ENCODE measurements around the gene PRR3. TPM values are rescaled to one million over a fixed set of nuclear protein-coding genes. Genes with fewer than 3 reads are reported as not detected.

Gene PRR3
- total and polyA plus RNA-seq, 2 of the 13 experiments (the other 11 are each of a cell fraction or from before 2014, with no cell fraction given): 14.6 to 21.2 TPM

- TF ChIP-seq ZSCAN31 (CRISPR knock-in tag; IDR thresholded peaks at IDR 0.05; ENCODE audit: low read depth): peak; percentile 94
- TF ChIP-seq NR2F2 (IDR thresholded peaks at IDR 0.05; ENCODE audit: borderline replicate concordance, low read depth): peak; percentile 54; the same call in 1 of the 2 replicates
- no peak for TF ChIP-seq RCOR2 (CRISPR knock-in tag; IDR thresholded peaks at IDR 0.05)
- TF ChIP-seq MAFK (conservative IDR thresholded peaks at IDR 0.05 in 1 of 2, IDR thresholded peaks at IDR 0.05 in 1 of 2; ENCODE audit: low read length in 2 of 2): no peak
- peak; percentile 96 for TF ChIP-seq KDM5A (IDR thresholded peaks at IDR 0.05; ENCODE audit: borderline replicate concordance, low read length)
- peak; percentile 92 for TF ChIP-seq GMEB1 (CRISPR knock-in tag; IDR thresholded peaks at IDR 0.05; ENCODE audit: borderline replicate concordance)
- no peak for TF ChIP-seq ARNT (IDR thresholded peaks at IDR 0.05)
- no peak for TF ChIP-seq NFRKB (IDR thresholded peaks at IDR 0.05)
- peak; percentile 79; the same call in 1 of the 2 replicates for TF ChIP-seq MEIS2 (CRISPR knock-in tag; IDR thresholded peaks at IDR 0.05)
- no peak; the same call in 1 of the 2 replicates for TF ChIP-seq GLMP (CRISPR knock-in tag; IDR thresholded peaks at IDR 0.05; ENCODE audit: borderline replicate concordance)
- TF ChIP-seq ZHX1 (CRISPR knock-in tag; IDR thresholded peaks at IDR 0.05; ENCODE audit: low read depth): peak; percentile 88; the same call in 1 of the 2 replicates
- no peak for TF ChIP-seq ZSCAN30 (CRISPR knock-in tag; IDR thresholded peaks at IDR 0.05)
- TF ChIP-seq TBX3 (IDR thresholded peaks at IDR 0.05; ENCODE audit: borderline replicate concordance): peak; percentile 62; the same call in 1 of the 2 replicates
- TF ChIP-seq CENPBD1 (CRISPR knock-in tag; IDR thresholded peaks at IDR 0.05; ENCODE audit: borderline replicate concordance, low read depth): no peak
- peak; percentile 94; the same call in 1 of the 2 replicates for TF ChIP-seq TRAFD1 (CRISPR knock-in tag; IDR thresholded peaks at IDR 0.05; ENCODE audit: borderline replicate concordance)
- peak; percentile 83 for TF ChIP-seq MIXL1 (CRISPR knock-in tag; IDR thresholded peaks at IDR 0.05)
- TF ChIP-seq PPARG (CRISPR knock-in tag; conservative IDR thresholded peaks at IDR 0.05): peak; percentile 81
- TF ChIP-seq MED13 (CRISPR knock-in tag; IDR thresholded peaks at IDR 0.05): peak; percentile 93
- TF ChIP-seq ZNF800 (CRISPR knock-in tag; IDR thresholded peaks at IDR 0.05): peak; percentile 94
Measured at GRCh38 chr6:30571075-30571761, 14.1 kb downstream of the PRR3 start, which contains the start of gene ABCF1 (continued).
